Panc1 (cell line): ENCODE measurements around the gene TBRG4. TPM values are rescaled to one million over a fixed set of nuclear protein-coding genes. Genes with fewer than 3 reads are reported as not detected.
"Not testable (repeated sequence)": the region's sequence is repeated elsewhere in the genome, so short reads cannot be mapped to it uniquely, and the experiment has no call there.

Source experiments
- ATAC-seq: fragments of 200-7000 bp; cut with Tn5 transposase; 2 replicates; pipeline ENCODE4 v1.9.1; 2020; ENCODE audit warnings: mild to moderate bottlenecking, moderate library complexity
- BruUV-seq: library from RNA; stranded (reverse); fragments of 400-500 nt; replicated peaks from 2 replicates; lab custom pipeline; 2021; lab: Mats Ljungman, UMichigan
- CTCF ChIA-PET: fragments of 300-600 bp; sonication (Branson Sonifier 250); formaldehyde crosslinking; loops from one replicate; lab custom pipeline; 2022; ENCODE audit warnings: antibody characterized with exemption; lab: Charles Lee
- POLR2A ChIA-PET: fragments of 300-600 bp; sonication (Branson Sonifier 250); formaldehyde crosslinking; loops from one replicate; lab custom pipeline; 2022; ENCODE audit warnings: antibody characterized with exemption; lab: Charles Lee
- DNase-seq: peaks from one replicate; pipeline ENCODE4 v3.0.0-alpha.2; 2010; ENCODE audit warnings: low read depth, low spot score
- H3K27ac ChIP-seq: 2 replicates; pipeline ENCODE4 v1.5.1; 2011; ENCODE audit warnings: mild to moderate bottlenecking, low read length, inconsistent platforms
- H3K27me3 ChIP-seq: fragments of 200-500 bp; sonication (Bioruptor generic); 2 replicates; pipeline ENCODE4 v1.6.0; 2014; ENCODE audit warnings: low read length, inconsistent platforms; ENCODE audit not compliant: control insufficient read depth, insufficient read depth
- H3K36me3 ChIP-seq: fragments of 200-500 bp; sonication (Bioruptor generic); 2 replicates; pipeline ENCODE4 v1.5.1; 2014; ENCODE audit warnings: inconsistent platforms, mild to moderate bottlenecking, low read length, moderate library complexity; ENCODE audit not compliant: control insufficient read depth, insufficient read depth
- H3K4me1 ChIP-seq: 2 replicates; pipeline ENCODE4 v1.5.1; 2011; ENCODE audit warnings: inconsistent platforms, mild to moderate bottlenecking, low read length, moderate library complexity; ENCODE audit not compliant: control insufficient read depth, insufficient read depth
- H3K4me3 ChIP-seq, 2 experiments: 2 replicates each; pipeline ENCODE4 v1.5.1; 2011 to 2012; ENCODE audit warnings: low read depth in 2 of 2, low read length in 2 of 2, mild to moderate bottlenecking in 2 of 2, inconsistent platforms in 1 of 2, moderate library complexity in 1 of 2
- H3K9me3 ChIP-seq: fragments of 200-500 bp; sonication (Bioruptor generic); 2 replicates; pipeline ENCODE4 v1.5.1; 2014; ENCODE audit warnings: low read depth, mild to moderate bottlenecking, inconsistent platforms, low read length, moderate library complexity; ENCODE audit not compliant: control insufficient read depth, insufficient read depth
- POLR2AphosphoS5 ChIP-seq: IDR thresholded peaks from 2 replicates; pipeline ENCODE4 v1.6.1; 2012; ENCODE audit warnings: mild to moderate bottlenecking, low read depth, low read length, moderate library complexity
- SIN3A ChIP-seq: IDR thresholded peaks from 2 replicates; pipeline ENCODE4 v1.6.1; 2012; ENCODE audit warnings: low read depth, mild to moderate bottlenecking, low read length, moderate library complexity, borderline replicate concordance; ENCODE audit not compliant: insufficient read depth
- TCF7L2 ChIP-seq: IDR thresholded peaks from 2 replicates; pipeline ENCODE4 v1.6.1; 2011; ENCODE audit warnings: mild to moderate bottlenecking, low read depth, low read length, inconsistent platforms
- in situ Hi-C: cut with HindIII; loops from 2 replicates; pipeline ENCODE4 v1.10.0; 2016; ENCODE audit warnings: low sequenced_read_pairs, low pct_unique_long_range_greater_than_20kb
- intact Hi-C: fragments of 100-400 bp; cut with micrococcal nuclease; formaldehyde crosslinking; loops from one replicate; pipeline ENCODE4 v1.10.0; 2022; ENCODE audit not compliant: unreplicated experiment
- total RNA-seq: library from RNA; stranded (reverse); gene quantifications from one replicate; pipeline ENCODE4 v1.2.1, GENCODE V29; 2021; ENCODE audit not compliant: unreplicated experiment
- TF ChIP-seq, protein P1 (sequence below), 2 experiments: IDR thresholded peaks; 2 replicates each; pipeline ENCODE4 v1.6.1; 2011 to 2012; ENCODE audit warnings: low read depth in 2 of 2, control low read depth in 1 of 2, low read length in 1 of 2, mild to moderate bottlenecking in 1 of 2, moderate library complexity in 1 of 2; ENCODE audit not compliant: insufficient read depth in 1 of 2
- TF ChIP-seq, protein P2 (sequence below): fragments of 450-650 bp; IDR thresholded peaks from 2 replicates; pipeline ENCODE4 v1.5.1; 2017; ENCODE audit warnings: mild to moderate bottlenecking

Gene TBRG4
- total RNA-seq, 1 experiment from 2014 or later: 149 TPM

DNA sequence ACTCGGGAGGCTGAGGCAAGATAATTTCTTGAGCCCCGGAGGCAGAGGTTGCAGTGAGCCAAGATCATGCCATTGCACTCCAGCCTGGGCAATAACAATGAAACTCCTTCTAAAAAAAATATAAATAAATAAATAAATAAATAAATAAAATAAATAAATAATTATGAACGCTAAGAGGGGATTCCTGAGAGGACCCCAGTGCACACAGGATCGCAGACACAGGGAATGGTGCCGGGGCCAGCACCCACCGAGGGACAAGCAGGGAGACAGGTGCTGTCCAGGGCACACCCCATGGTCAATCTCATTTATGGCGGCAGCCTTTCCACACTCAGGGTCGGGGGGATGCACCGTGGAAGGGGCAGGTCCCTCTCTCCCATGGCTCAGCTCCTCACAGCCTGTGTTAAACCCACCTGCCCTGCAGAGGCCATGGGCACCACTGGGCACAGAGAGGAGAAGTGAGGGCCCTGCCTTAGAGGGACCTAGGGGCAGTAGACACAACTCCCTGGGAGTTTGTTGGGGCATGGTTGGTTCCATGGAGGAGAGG lies 43.9 kb upstream of the TBRG4 start:
- ATAC-seq (peak; percentile 23; the same call in 1 of the 2 replicates), DNase-seq (no peak)
- intact Hi-C loops: loop anchor here (10.0 kb wide), 1 partner anchor 419 kb away; the partner anchor contains the start of gene ADCY1
- no peaks in the 10 kb centered on the region for H3K9me3 ChIP-seq
- CTCF ChIA-PET: no interaction called here
- no peaks in the 10 kb centered on the region for H3K4me1 ChIP-seq
- no peak overlapping the region for H3K27ac ChIP-seq
- no peaks in the 10 kb centered on the region for H3K36me3 ChIP-seq
- in situ Hi-C loops: no loop called here
- POLR2A ChIA-PET: no interaction called here
- H3K27me3 ChIP-seq: peaks cover 4% of the 10 kb centered on the region; the same call in 1 of the 2 replicates
- TF ChIP-seq TCF7L2: no peak
- TF ChIP-seq POLR2AphosphoS5: no peak
- no peak for TF ChIP-seq SIN3A
- no TSS peak for BruUV-seq
- H3K4me3 ChIP-seq: no peak overlapping the region

DNA sequence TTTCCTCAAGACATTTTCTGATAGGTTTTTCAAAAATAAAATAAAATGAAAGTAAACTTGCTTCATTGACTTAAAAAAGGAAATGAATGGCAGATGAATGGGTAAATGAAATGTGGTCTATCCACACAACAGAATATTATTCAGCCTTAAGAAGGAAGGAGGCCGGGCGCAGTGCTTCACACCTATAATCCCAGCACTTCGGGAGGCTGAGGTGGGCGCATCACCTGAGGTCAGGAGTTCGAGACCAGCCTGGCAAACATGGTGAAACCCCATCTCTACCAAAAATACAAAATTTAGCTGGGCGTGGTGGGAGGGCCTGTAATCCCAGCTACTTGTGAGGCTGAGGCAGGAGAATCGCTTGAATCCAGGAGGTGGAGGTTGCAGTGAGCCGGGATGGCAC lies 42.4 kb upstream of the TBRG4 start:
- BruUV-seq, ATAC-seq, H3K27ac ChIP-seq, in situ Hi-C loops, H3K4me3 ChIP-seq, H3K4me1 ChIP-seq, DNase-seq, H3K27me3 ChIP-seq, H3K36me3 ChIP-seq, H3K9me3 ChIP-seq: not testable (repeated sequence)
- ChIA-PET POLR2A (interaction anchor here (0.7 kb wide), 1 partner anchor 1000 kb away, joined by 7 read pairs; no protein-coding TSS in a partner anchor), CTCF (interaction anchor here (0.7 to 1.4 kb wide), 2 partner anchors 106 to 344 kb away, joined by 3 to 10 read pairs; no protein-coding TSS in a partner anchor)
- intact Hi-C loops: loop anchor here (1.0 to 10.0 kb wide), 3 partner anchors 106 to 698 kb away; partner anchors contain the start of gene ADCY1

DNA sequence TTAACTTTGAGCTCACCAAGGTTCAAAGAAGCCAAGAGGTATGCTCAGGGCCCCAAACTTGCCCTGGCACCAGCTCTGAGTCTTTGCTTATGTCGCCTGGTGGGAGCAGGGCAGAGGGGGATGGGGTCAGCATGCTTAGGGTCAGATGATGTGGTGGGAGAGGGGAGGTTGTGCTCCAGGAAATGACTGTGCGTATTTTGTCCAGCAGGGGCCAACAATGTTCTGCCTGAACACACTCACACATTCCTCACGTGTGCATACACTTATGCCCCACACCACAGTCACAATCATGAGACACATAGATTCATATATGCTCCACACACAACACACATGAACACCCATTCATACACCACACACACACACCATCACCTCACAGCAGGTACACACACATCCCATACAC lies 41.7 kb upstream of the TBRG4 start:
- Histone ChIP-seq H3K27me3 (peaks cover 2% of the 10 kb centered on the region; the same call in 1 of the 2 replicates), H3K9me3 (no peaks in the 10 kb centered on the region), H3K4me1 (no peaks in the 10 kb centered on the region), H3K4me3 (no peak overlapping the region), H3K27ac (no peak overlapping the region), H3K36me3 (no peaks in the 10 kb centered on the region)
- ChIA-PET POLR2A (no interaction called here), CTCF (interaction anchor here (0.5 kb wide), 1 partner anchor 1820 kb away, joined by 6 read pairs; no protein-coding TSS in a partner anchor)
- in situ Hi-C loops (no loop called here), intact Hi-C loops (loop anchor here (5.0 to 10.0 kb wide), 2 partner anchors 422 to 699 kb away; partner anchors contain the start of gene ADCY1)
- no TSS peak for BruUV-seq
- no peak for DNase-seq
- ATAC-seq: no peak
- TF ChIP-seq POLR2AphosphoS5 (no peak), SIN3A (no peak), TCF7L2 (no peak)
- TF ChIP-seq, protein P1, sequence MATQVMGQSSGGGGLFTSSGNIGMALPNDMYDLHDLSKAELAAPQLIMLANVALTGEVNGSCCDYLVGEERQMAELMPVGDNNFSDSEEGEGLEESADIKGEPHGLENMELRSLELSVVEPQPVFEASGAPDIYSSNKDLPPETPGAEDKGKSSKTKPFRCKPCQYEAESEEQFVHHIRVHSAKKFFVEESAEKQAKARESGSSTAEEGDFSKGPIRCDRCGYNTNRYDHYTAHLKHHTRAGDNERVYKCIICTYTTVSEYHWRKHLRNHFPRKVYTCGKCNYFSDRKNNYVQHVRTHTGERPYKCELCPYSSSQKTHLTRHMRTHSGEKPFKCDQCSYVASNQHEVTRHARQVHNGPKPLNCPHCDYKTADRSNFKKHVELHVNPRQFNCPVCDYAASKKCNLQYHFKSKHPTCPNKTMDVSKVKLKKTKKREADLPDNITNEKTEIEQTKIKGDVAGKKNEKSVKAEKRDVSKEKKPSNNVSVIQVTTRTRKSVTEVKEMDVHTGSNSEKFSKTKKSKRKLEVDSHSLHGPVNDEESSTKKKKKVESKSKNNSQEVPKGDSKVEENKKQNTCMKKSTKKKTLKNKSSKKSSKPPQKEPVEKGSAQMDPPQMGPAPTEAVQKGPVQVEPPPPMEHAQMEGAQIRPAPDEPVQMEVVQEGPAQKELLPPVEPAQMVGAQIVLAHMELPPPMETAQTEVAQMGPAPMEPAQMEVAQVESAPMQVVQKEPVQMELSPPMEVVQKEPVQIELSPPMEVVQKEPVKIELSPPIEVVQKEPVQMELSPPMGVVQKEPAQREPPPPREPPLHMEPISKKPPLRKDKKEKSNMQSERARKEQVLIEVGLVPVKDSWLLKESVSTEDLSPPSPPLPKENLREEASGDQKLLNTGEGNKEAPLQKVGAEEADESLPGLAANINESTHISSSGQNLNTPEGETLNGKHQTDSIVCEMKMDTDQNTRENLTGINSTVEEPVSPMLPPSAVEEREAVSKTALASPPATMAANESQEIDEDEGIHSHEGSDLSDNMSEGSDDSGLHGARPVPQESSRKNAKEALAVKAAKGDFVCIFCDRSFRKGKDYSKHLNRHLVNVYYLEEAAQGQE (IDR thresholded peaks at IDR 0.05; ENCODE audit: insufficient read depth in 1 of 2, low read depth in 2 of 2, low read length in 1 of 2): no peak
- TF ChIP-seq, protein P2, sequence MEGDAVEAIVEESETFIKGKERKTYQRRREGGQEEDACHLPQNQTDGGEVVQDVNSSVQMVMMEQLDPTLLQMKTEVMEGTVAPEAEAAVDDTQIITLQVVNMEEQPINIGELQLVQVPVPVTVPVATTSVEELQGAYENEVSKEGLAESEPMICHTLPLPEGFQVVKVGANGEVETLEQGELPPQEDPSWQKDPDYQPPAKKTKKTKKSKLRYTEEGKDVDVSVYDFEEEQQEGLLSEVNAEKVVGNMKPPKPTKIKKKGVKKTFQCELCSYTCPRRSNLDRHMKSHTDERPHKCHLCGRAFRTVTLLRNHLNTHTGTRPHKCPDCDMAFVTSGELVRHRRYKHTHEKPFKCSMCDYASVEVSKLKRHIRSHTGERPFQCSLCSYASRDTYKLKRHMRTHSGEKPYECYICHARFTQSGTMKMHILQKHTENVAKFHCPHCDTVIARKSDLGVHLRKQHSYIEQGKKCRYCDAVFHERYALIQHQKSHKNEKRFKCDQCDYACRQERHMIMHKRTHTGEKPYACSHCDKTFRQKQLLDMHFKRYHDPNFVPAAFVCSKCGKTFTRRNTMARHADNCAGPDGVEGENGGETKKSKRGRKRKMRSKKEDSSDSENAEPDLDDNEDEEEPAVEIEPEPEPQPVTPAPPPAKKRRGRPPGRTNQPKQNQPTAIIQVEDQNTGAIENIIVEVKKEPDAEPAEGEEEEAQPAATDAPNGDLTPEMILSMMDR: no peak
